Measurements from ENCODE around the gene ANO7. TPM values are rescaled to one million over a fixed set of nuclear protein-coding genes. Genes with fewer than 3 reads are reported as not detected.

The ANO7 gene
- polyA plus RNA-seq, 1 donor from 2014 or later = not detected

DNA sequence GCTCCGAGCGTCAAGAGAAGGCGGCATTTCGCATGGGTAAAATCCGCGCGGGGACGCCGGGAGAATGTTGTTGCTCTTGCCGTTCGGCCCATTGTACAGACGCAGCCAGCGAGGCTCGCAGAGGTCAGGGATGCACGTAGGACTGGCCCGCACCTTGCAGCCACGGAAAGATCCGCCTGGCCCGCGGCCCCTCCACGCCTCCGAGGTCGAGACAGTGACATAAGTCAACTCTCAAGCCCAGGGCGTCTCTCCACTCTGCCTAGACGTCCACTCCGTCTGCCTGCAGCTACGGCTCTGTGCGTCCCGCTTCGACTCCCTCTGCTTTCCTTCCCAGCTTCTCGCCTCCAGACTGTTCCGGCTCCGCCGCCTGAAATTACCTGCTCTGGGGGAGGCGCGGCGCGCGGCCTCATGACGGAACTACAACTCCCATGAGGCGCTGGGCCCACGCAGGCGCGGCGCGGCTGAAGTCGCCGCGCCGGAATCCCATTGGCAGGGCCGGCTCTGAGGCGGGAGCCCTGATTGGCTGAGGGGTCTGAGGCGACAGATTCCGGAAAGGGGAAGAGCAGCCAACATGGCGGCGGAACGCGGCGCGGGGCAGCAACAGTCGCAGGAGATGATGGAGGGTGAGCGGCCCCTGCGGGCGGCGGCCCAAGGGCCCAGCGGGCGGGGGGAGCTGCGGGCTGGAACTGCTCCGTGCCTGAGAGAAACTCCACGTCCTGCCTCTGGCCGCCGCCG, 38.4 kb upstream of the ANO7 start, which contains the start of gene PPP1R7:
TSS of gene PPP1R7 (plus strand) at position 543 of the 735 bp plus-strand sequence. CDS start at position 572, 29 bp downstream.
- H3K9me2 ChIP-seq (ENCODE audit: insufficient read depth, low read length) = no peaks in the 10 kb centered on the region
- peak within 1 kb of the TSS; percentile 98 for H3K4me3 ChIP-seq (ENCODE audit: low read length)
- no peaks in the 10 kb centered on the region for H3K27me3 ChIP-seq (ENCODE audit: insufficient read depth, low read depth, low read length)
- H4K20me1 ChIP-seq (ENCODE audit: insufficient read depth) = no peaks in the 10 kb centered on the region
- H3K27ac ChIP-seq (ENCODE audit: low read length) = peak within 1 kb of the TSS; percentile 76
- peak within 1 kb of the TSS; percentile 74 for H2AFZ ChIP-seq (ENCODE audit: low read depth, low read length)
- peak within 1 kb of the TSS; percentile 75 for H3K9ac ChIP-seq (ENCODE audit: low read length)
- no peaks in the 10 kb centered on the region for H3K9me3 ChIP-seq (ENCODE audit: low read length)
- no peaks in the 10 kb centered on the region for H3F3A ChIP-seq (ENCODE audit: insufficient read depth, low read length, poor library complexity, severe bottlenecking)
- peaks cover 7% of the 10 kb centered on the region for H3K79me2 ChIP-seq (replicated peaks; ENCODE audit: insufficient read depth, low read length)
- peak within 1 kb of the TSS; percentile 67 for H3K4me2 ChIP-seq (ENCODE audit: low read length)
- H3K36me3 ChIP-seq (ENCODE audit: insufficient read depth, low read length) = no peaks in the 10 kb centered on the region
- no peak for TF ChIP-seq RAD21 (conservative IDR thresholded peaks at IDR 0.05)
- TF ChIP-seq SMC3 (conservative IDR thresholded peaks at IDR 0.05; ENCODE audit: poor library complexity) = no peak
- TF ChIP-seq, protein P1, sequence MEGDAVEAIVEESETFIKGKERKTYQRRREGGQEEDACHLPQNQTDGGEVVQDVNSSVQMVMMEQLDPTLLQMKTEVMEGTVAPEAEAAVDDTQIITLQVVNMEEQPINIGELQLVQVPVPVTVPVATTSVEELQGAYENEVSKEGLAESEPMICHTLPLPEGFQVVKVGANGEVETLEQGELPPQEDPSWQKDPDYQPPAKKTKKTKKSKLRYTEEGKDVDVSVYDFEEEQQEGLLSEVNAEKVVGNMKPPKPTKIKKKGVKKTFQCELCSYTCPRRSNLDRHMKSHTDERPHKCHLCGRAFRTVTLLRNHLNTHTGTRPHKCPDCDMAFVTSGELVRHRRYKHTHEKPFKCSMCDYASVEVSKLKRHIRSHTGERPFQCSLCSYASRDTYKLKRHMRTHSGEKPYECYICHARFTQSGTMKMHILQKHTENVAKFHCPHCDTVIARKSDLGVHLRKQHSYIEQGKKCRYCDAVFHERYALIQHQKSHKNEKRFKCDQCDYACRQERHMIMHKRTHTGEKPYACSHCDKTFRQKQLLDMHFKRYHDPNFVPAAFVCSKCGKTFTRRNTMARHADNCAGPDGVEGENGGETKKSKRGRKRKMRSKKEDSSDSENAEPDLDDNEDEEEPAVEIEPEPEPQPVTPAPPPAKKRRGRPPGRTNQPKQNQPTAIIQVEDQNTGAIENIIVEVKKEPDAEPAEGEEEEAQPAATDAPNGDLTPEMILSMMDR (IDR thresholded peaks at IDR 0.05; ENCODE audit: poor library complexity, severe bottlenecking) = peak; percentile 40
- peak; percentile 88 for TF ChIP-seq TAF1 (IDR thresholded peaks at IDR 0.05; ENCODE audit: low read depth)
- TF ChIP-seq, protein P2, sequence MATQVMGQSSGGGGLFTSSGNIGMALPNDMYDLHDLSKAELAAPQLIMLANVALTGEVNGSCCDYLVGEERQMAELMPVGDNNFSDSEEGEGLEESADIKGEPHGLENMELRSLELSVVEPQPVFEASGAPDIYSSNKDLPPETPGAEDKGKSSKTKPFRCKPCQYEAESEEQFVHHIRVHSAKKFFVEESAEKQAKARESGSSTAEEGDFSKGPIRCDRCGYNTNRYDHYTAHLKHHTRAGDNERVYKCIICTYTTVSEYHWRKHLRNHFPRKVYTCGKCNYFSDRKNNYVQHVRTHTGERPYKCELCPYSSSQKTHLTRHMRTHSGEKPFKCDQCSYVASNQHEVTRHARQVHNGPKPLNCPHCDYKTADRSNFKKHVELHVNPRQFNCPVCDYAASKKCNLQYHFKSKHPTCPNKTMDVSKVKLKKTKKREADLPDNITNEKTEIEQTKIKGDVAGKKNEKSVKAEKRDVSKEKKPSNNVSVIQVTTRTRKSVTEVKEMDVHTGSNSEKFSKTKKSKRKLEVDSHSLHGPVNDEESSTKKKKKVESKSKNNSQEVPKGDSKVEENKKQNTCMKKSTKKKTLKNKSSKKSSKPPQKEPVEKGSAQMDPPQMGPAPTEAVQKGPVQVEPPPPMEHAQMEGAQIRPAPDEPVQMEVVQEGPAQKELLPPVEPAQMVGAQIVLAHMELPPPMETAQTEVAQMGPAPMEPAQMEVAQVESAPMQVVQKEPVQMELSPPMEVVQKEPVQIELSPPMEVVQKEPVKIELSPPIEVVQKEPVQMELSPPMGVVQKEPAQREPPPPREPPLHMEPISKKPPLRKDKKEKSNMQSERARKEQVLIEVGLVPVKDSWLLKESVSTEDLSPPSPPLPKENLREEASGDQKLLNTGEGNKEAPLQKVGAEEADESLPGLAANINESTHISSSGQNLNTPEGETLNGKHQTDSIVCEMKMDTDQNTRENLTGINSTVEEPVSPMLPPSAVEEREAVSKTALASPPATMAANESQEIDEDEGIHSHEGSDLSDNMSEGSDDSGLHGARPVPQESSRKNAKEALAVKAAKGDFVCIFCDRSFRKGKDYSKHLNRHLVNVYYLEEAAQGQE (IDR thresholded peaks at IDR 0.05; ENCODE audit: borderline replicate concordance) = peak; percentile 59
- peak; percentile 77 for TF ChIP-seq MXI1 (conservative IDR thresholded peaks at IDR 0.05; ENCODE audit: poor library complexity, severe bottlenecking)
- peak; percentile 82 for TF ChIP-seq POLR2AphosphoS5 (IDR thresholded peaks at IDR 0.05)
- peak; percentile 4 for TF ChIP-seq EP300 (conservative IDR thresholded peaks at IDR 0.05; ENCODE audit: poor library complexity, severe bottlenecking)

DNA sequence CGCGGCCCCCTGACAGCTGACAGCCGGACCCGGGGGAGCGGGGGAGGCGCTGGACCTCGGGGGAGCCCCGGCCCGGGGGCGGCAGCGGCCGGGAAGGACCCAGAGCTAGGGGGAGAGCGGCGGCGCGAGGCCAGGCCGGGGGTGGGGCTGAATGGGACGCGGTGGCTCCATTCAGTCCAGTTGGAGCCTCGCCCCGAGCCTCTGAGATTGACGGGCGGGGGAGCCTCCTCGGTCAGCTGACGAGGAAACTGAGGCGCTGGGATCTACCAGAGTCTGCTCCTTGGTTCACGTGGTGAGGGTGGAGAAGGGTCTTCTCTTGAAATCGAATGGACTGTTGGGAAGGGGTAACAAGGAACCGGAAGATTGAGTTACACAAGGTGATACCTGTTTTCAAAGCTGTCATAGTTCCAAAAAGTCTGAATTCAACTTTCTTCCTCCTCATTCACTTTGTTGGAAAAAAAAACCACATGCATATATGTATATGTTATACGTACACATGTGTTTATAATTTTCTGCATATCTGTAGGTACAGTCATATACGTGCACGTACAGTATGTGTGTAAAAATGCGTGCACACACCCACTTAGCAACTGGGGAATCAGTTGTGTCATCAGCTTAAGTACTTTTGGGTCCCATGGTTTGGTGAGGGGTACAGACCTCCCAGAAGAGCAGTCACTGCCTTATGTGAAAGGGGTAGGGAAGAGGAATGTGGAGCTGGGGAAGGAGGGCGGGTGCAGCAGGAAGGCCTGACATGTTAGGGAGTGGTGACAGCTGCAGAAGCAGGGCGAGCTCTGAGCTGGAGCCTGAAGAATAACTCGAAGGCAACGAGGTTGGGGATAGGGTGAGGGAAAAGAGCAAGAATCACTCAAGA, 37.6 kb upstream of the ANO7 start:
- Histone ChIP-seq H4K20me1 (ENCODE audit: insufficient read depth) (no peaks in the 10 kb centered on the region), H3K79me2 (replicated peaks; ENCODE audit: insufficient read depth, low read length) (peaks cover 7% of the 10 kb centered on the region), H3K9ac (ENCODE audit: low read length) (peak overlapping the region; percentile 75), H3F3A (ENCODE audit: insufficient read depth, low read length, poor library complexity, severe bottlenecking) (no peaks in the 10 kb centered on the region), H3K27ac (ENCODE audit: low read length) (peak overlapping the region; percentile 49), H3K4me2 (ENCODE audit: low read length) (peak overlapping the region; percentile 67), H3K4me3 (ENCODE audit: low read length) (peak overlapping the region; percentile 98), H3K9me3 (ENCODE audit: low read length) (no peaks in the 10 kb centered on the region), H3K36me3 (ENCODE audit: insufficient read depth, low read length) (no peaks in the 10 kb centered on the region), H3K9me2 (ENCODE audit: insufficient read depth, low read length) (no peaks in the 10 kb centered on the region), H2AFZ (ENCODE audit: low read depth, low read length) (no peak overlapping the region), H3K27me3 (ENCODE audit: insufficient read depth, low read depth, low read length) (no peaks in the 10 kb centered on the region)
- peak; percentile 45 for TF ChIP-seq MXI1 (conservative IDR thresholded peaks at IDR 0.05; ENCODE audit: poor library complexity, severe bottlenecking)
- TF ChIP-seq EP300 (conservative IDR thresholded peaks at IDR 0.05; ENCODE audit: poor library complexity, severe bottlenecking) = no peak
- TF ChIP-seq TAF1 (IDR thresholded peaks at IDR 0.05; ENCODE audit: low read depth) = peak; percentile 17

Data from neural cell (in vitro differentiated cells).